Smooth muscle cell (in vitro differentiated cells): ENCODE measurements around the gene DMRTA1. TPM values are rescaled to one million over a fixed set of nuclear protein-coding genes. Genes with fewer than 3 reads are reported as not detected.

Experiments
- DNase-seq: peaks from one replicate; lab custom pipeline; 2025; ENCODE audit not compliant: unreplicated experiment; lab: John Stamatoyannopoulos, UW
- H2AFZ ChIP-seq: fragments of 200-600 bp; sonication (generic); 2 replicates; pipeline ENCODE4 v1.6.0; 2016; ENCODE audit warnings: antibody characterized with exemption, low read depth, mild to moderate bottlenecking
- H3F3A ChIP-seq: fragments of 200-600 bp; sonication (generic); 2 replicates; pipeline ENCODE4 v1.6.0; 2017; ENCODE audit warnings: antibody characterized with exemption, low read depth
- H3K27ac ChIP-seq: fragments of 200-600 bp; sonication (generic); 2 replicates; pipeline ENCODE4 v1.5.1; 2016; ENCODE audit warnings: low read depth, mild to moderate bottlenecking
- H3K27me3 ChIP-seq: fragments of 200-600 bp; sonication (generic); 2 replicates; pipeline ENCODE4 v1.6.1; 2016; ENCODE audit warnings: low read depth, mild to moderate bottlenecking
- H3K36me3 ChIP-seq: fragments of 200-600 bp; sonication (generic); 2 replicates; pipeline ENCODE4 v1.5.1; 2016; ENCODE audit warnings: low read depth
- H3K4me1 ChIP-seq: fragments of 200-600 bp; sonication (generic); 2 replicates; pipeline ENCODE4 v1.5.1; 2016; ENCODE audit warnings: low read depth
- H3K4me2 ChIP-seq: fragments of 200-600 bp; sonication (generic); 2 replicates; pipeline ENCODE4 v1.6.0; 2016; ENCODE audit warnings: mild to moderate bottlenecking
- H3K4me3 ChIP-seq: fragments of 200-600 bp; sonication (generic); 2 replicates; pipeline ENCODE4 v1.5.1; 2016; ENCODE audit warnings: mild to moderate bottlenecking
- H3K79me2 ChIP-seq: fragments of 200-600 bp; sonication (generic); 2 replicates; pipeline ENCODE4 v1.6.0; 2016; ENCODE audit warnings: low read depth, mild to moderate bottlenecking
- H3K9ac ChIP-seq: fragments of 200-600 bp; sonication (generic); 2 replicates; pipeline ENCODE4 v1.6.0; 2016; ENCODE audit warnings: low read depth
- H3K9me3 ChIP-seq: fragments of 200-600 bp; sonication (generic); replicated peaks from 2 replicates; pipeline ENCODE4 v1.5.1; 2016; ENCODE audit warnings: low read depth
- H4K20me1 ChIP-seq: fragments of 200-600 bp; sonication (generic); 2 replicates; pipeline ENCODE4 v1.6.0; 2016; ENCODE audit warnings: low read depth
- CTCF ChIP-seq: fragments of 200-600 bp; sonication (generic); IDR thresholded peaks from 2 replicates; pipeline ENCODE4 v1.5.1; 2017; ENCODE audit warnings: borderline replicate concordance, mild to moderate bottlenecking, antibody characterized with exemption; ENCODE audit not compliant: insufficient read depth, poor library complexity, severe bottlenecking
- WGBS: methylation state at CpG from one replicate; pipeline ENCODE4 v1.1.7; 2016; ENCODE audit warnings: low lambda C conversion rate; 5-methylcytosine and 5-hydroxymethylcytosine counted together
- polyA plus RNA-seq: library from polyadenylated mRNA; unstranded; fragments of >200 nt; fragmentation: Nextera tagmentation; extraction: Ambion mirVana; gene quantifications from 2 replicates; pipeline ENCODE4 v1.2.1, GENCODE V29; 2016
- total RNA-seq: library from RNA; depleted of rRNA; stranded (reverse); fragments of >200 nt; gene quantifications from 2 replicates; pipeline ENCODE4 v1.2.3, GENCODE V29; 2014

The DMRTA1 gene
- total and polyA plus RNA-seq, 2 experiments from 2014 or later, result 0.45 to 5.3 TPM

- Histone ChIP-seq H3K27ac (no peak overlapping the region), H3K79me2 (no peaks in the 10 kb centered on the region), H3K4me2 (no peak overlapping the region), H3K4me1 (no peaks in the 10 kb centered on the region), H2AFZ (no peak overlapping the region), H3K36me3 (no peaks in the 10 kb centered on the region), H3K9ac (no peak overlapping the region), H3K9me3 (no peaks in the 10 kb centered on the region), H3K27me3 (no peaks in the 10 kb centered on the region), H3F3A (no peaks in the 10 kb centered on the region), H3K4me3 (no peak overlapping the region), H4K20me1 (peaks cover 28% of the 10 kb centered on the region)
- no peak for TF ChIP-seq CTCF
- no peak for DNase-seq
- over 99% methylated on average over 15 of the region's 16 CpGs for WGBS
Measured at GRCh38 chr9:22440841-22441240, 5.8 kb upstream of the DMRTA1 start.

- no peaks in the 10 kb centered on the region for H3K9me3 ChIP-seq
- no peaks in the 10 kb centered on the region for H3F3A ChIP-seq
- peak overlapping the region; percentile 25 for H3K27ac ChIP-seq
- DNase-seq, result peak; percentile 69
- peaks cover 15% of the 10 kb centered on the region for H3K4me1 ChIP-seq
- under 1% methylated on average over 53 of the region's 70 CpGs for WGBS
- no peaks in the 10 kb centered on the region for H3K79me2 ChIP-seq
- H2AFZ ChIP-seq, result peak overlapping the region; percentile 94
- peak overlapping the region; percentile 74 for H3K4me3 ChIP-seq
- peak overlapping the region; percentile 56 for H3K9ac ChIP-seq
- H3K36me3 ChIP-seq, result no peaks in the 10 kb centered on the region
- peak overlapping the region; percentile 95 for H3K4me2 ChIP-seq
- peaks cover 77% of the 10 kb centered on the region for H4K20me1 ChIP-seq
- TF ChIP-seq CTCF, result peak; percentile 17
- no peaks in the 10 kb centered on the region for H3K27me3 ChIP-seq
Measured at GRCh38 chr9:22446950-22447617, 460 bp downstream of the DMRTA1 start.

GRCh38 chr9:22447618-22448305 lies 1.1 kb downstream of the DMRTA1 start:
- no peak for TF ChIP-seq CTCF
- WGBS, result 6% methylated on average over 17 of the region's 17 CpGs
- Histone ChIP-seq H3K36me3 (no peaks in the 10 kb centered on the region), H4K20me1 (peaks cover 79% of the 10 kb centered on the region), H3F3A (peaks cover under 1% of the 10 kb centered on the region), H3K4me3 (peak overlapping the region; percentile 74), H2AFZ (peak overlapping the region; percentile 94), H3K9me3 (no peaks in the 10 kb centered on the region), H3K4me1 (peaks cover 15% of the 10 kb centered on the region), H3K27ac (peak overlapping the region; percentile 25), H3K79me2 (no peaks in the 10 kb centered on the region), H3K9ac (peak overlapping the region; percentile 56), H3K27me3 (no peaks in the 10 kb centered on the region), H3K4me2 (peak overlapping the region; percentile 95)
- DNase-seq, result no peak
